ENCODE data around the gene AGT.

DNA sequence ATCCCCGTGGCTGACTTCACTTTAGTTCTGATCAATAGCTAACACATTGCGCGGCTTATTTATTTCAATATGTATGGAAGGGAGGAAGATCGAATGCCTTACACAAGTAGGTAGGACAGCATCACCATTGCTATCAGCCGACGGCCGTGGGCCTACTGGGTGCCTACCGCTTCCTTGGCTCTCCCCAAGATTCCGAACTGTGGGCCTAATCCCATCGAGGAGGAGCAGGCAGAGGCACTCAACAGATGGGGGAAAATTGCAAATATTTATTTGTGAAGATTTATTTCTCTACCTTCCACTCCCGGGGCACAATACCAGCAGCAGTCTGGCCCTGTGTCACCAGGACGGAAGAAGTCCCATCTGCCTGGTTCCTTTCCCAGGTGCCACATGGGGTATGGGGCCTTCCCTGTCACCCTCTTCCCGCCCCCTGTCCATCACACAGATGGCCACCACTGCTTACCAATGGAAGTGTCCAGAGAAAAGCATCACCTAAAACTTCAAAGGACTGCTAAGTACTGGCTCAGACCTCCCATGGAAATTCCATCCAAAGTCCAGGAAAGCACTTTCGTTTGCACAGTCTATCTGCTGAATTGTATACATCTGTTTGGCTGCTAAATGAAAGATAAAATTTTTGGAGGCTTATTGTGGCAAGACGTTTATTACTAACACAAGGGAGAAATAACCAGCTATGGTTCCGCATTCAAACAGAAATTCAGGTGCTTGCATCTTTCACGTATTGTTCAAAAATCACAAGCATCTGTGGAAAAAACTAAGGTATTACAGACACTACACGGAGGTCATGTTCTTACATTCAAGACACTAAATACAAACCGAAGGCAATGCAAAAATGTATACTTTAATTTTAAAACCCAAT, 11.8 kb downstream of the AGT start:
- TF ChIP-seq, protein P1, sequence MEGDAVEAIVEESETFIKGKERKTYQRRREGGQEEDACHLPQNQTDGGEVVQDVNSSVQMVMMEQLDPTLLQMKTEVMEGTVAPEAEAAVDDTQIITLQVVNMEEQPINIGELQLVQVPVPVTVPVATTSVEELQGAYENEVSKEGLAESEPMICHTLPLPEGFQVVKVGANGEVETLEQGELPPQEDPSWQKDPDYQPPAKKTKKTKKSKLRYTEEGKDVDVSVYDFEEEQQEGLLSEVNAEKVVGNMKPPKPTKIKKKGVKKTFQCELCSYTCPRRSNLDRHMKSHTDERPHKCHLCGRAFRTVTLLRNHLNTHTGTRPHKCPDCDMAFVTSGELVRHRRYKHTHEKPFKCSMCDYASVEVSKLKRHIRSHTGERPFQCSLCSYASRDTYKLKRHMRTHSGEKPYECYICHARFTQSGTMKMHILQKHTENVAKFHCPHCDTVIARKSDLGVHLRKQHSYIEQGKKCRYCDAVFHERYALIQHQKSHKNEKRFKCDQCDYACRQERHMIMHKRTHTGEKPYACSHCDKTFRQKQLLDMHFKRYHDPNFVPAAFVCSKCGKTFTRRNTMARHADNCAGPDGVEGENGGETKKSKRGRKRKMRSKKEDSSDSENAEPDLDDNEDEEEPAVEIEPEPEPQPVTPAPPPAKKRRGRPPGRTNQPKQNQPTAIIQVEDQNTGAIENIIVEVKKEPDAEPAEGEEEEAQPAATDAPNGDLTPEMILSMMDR (IDR thresholded peaks at IDR 0.05) = no peak
- TF ChIP-seq POLR2AphosphoS5 (IDR thresholded peaks at IDR 0.05) = no peak
- no peak for TF ChIP-seq EP300 (IDR thresholded peaks at IDR 0.05)
- no peak for TF ChIP-seq POLR2A (IDR thresholded peaks at IDR 0.05)
